Central memory CD4-positive, alpha-beta T cell (primary cell): ENCODE results near the gene ADIG.

Experiments used
- DNase-seq: peaks from one replicate; pipeline ENCODE4 v3.0.0; 2022
- total RNA-seq, 3 experiments: gene quantifications; one replicate each; lab custom pipeline; 2026; lab: John Stamatoyannopoulos, UW

Gene ADIG
- total RNA-seq = 0 reads per million in 3 experiments

DNA sequence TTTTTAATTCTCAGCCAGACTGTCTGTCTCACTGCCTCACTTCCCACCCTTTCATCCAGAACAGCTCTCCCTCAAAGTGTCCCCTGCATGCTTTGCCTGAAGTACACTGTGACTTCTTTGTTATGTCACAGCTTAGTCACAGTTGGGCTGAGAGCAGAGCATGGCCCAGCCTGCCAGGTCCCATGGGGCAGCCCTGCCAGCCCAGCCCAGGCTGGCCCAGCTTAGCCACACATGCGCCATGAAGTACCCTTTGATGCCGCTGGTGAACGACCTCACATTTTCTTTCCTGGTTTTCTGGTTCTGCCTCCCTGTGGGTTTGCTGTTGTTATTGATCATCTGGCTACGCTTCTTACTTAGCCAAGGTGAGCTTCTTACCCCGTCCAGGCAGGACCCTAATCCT is at the start of gene ADIG:
TSS of gene ADIG (plus strand) at position 185 of the 400 bp plus-strand sequence. CDS start at position 239, 54 bp downstream.
- no peak for DNase-seq

DNA sequence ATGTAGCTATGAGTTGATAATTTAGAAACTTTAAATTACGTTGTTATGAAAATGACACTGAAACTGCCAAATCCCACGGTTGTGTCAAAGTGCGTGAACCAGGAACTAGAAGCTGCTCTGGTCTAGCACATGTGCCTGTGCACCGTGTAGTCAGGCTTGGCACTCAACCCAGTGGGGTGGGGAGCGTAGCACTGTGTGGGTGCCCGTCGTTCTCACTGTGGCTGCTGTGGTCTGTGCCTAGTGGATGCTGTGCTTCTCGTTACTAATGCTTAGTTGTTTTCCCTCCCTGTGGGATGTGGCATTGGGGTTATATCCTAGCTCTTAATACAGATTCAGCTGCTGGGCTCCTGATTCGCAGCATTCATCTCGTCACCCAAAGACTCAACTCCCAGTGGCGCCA is 46.2 kb upstream of the ADIG start:
- DNase-seq = no peak

DNA sequence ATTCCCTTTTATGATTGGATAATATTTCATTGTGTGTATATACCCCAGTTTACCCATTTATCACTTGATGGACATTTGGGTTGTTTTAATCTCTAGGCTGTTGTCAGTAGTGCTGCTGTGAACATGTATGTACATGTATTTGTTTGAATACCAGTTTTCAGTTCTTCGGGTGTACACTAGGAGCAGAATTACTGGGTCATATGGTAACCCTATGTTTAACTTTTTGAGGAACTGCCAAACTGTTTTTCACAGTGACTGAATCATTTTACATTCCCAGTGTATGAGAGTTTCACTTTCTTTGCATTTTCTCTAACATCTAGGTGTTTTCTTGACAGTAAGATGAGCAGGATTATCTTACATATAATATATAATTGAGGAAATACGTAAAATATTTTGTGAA is 44.7 kb upstream of the ADIG start:
- DNase-seq = no peak

DNA sequence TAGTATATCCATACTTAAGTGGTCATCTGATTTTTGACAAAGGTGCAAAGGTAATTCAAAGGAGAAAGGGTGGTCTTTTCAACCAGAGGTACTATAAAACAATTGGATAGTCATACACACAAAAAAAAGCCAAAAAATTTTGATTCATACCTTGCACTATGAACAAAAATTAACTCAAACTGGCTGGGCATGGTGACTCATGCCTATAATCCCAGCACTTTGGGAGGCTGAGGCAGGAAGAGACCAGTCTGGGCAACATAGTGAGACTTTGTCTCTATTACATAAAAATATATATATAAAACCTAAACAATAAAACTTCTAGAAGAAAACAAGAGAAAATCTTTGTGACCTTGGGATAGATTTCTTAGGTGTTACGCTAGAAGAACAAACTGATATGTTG is 43.8 kb upstream of the ADIG start:
- DNase-seq = no peak

DNA sequence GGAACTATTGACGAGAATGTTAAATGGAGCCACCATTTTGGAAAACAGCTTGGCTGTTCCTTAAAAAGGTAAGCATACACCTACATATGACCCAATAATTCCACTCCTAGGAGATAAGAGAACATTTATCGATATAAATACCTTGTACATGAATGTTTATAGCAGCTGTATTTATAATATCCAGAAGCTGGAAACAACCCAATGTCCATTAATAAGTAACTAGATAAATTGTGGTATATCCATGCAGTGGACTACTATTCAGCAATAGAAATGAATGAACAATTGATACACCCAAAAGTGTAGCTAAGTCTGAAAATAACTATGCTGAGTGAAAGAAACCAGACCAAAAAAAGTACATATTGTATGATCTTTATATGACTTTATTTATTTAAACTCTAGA is 42.2 kb upstream of the ADIG start:
- DNase-seq = no peak

DNA sequence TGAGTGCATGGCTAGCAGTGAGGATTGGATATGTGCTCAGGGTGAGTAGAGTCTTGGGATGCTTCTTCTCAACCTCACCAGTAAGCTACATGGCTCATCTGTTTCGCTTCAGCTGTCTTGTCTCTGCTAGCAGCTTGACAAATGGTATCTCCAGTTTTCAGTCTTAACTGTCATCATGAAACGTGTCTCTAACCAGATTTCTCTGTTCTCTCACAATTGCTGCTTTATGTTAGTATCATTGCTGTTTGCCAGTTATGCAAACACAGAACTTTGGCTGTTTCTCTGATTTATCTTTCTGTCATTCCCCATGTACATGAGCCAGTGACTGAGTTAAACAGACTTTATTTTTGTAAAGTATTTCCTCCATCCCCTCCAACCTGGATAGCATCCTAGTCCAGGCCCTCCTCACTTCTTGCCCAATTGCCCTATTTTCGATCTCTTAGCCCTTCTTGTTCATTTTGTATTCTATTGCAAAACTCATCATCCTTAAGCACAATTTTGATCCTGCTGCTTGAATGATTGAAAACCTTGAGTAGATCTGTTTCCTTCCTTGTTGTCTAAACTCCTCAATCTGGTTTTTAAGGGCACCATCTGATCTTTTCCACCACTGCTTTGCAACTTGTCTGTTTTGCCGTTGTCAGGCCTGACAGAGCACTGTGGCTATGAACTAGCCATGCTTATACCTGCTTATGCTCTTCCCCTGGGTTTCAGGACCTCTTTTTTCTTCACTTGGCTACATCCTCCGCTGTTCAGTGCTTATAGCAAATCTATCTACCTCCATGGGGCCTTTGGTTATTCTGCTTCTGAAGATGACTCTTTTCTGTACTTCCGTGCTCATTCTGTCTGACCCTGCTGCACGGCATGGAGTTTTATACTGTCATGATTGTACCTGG is 37.7 kb upstream of the ADIG start:
- DNase-seq = no peak

DNA sequence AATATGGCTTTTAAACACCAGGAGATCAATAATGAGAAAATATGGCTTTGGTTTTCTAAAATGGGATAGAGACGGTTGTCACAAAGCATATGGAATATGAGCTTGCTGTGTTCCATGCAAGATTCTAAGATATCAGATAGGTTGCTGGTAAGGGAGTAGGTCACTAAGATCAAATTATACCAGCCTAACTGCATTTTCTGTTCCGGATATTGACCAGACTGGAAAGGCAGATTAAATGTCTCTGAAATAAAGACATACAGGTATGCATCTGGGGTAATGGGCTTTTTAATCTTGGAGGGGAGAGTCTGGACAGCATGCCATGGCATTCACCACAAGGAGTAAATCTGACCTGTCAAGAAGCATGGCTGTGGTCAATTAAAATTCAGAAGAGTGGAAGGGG is 35.2 kb upstream of the ADIG start:
- DNase-seq = no peak

DNA sequence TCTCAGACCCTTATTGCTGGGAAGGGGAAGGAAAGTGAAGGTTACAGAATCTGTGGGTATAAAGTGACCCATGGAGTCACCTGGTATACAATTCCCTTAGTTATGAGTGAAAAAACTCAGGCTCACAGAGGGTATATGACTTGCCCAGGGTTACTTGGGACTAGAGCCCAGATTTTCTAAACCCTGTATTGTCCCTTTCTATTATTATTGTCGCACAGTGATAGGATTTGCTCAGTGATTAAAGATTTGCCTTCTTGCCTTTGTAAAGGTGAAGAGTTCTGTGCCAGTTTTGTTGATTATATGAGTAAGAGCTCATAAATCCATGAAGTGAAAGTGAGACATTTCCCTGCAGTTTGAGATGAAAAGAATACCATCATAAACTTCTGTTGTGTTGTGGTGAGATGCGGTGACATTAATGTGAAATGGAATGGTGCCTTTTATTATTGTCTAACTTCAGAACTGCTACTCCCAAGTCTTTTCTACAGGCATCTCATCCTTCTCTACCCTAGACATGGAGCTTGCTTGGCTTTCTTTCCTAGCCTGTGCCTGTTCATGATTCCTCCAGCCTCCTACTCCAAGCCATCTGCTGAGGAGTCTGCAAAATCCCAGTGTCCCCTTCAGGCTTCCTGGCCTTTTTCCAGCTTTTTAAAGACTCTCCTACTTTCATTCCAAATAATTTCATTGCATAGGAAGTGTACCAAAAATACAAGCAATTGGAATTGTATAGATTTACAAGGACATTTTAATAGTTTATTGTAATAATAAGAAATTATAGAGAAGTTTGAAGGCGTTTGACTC is 33.5 kb upstream of the ADIG start:
- no peak for DNase-seq

DNA sequence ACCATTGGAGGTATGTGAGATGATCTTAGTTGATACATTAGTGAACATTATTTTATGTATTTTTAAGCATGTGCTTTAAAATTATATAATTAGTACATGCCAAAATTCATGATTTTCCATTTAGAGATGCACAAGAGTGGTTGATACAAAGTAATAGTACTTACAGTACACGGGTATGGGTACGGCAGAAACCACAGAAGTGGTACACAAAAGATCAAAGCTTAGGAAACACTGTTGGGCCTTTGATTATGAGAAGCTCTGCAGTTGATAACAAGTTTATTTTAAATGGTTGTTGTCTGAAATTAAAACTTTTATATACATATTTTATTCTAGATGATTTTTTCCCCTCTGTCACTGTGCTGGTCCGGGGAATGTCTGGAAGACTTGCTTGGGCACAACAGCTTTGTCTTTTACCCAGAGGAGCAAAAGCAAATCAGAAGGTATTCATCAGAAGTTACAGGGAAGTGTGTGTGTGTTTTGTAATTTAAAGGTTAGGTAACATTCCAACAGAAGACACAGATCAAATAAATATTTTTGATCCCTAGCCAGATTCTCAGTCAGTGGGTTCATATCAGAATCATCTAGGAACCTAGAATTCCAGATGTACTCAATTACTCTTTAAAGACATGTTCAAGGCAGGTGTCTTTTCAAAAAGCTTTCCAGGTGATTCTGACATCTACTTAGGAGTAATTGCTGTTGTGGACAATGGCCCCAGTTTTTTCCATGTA is 32.5 kb upstream of the ADIG start:
- DNase-seq = no peak

DNA sequence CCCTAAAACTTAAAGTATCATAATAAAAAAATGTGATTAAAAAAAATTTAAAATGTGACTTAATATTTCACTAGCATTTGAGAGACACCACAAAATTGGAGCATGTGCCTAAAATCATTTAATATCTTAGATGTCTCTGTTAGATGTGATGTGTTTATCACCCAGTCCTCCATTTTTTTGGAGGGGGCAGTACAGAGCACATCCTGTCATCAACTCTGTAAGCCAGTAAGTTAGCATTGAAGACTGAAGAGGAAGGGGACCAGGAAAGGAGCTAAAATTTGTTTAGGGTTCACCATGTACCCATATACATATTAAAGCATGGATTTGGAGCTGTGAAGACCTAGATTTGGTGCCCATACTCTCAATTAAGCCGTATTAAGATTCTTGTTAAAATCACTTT is 30.7 kb upstream of the ADIG start:
- DNase-seq = no peak

DNA sequence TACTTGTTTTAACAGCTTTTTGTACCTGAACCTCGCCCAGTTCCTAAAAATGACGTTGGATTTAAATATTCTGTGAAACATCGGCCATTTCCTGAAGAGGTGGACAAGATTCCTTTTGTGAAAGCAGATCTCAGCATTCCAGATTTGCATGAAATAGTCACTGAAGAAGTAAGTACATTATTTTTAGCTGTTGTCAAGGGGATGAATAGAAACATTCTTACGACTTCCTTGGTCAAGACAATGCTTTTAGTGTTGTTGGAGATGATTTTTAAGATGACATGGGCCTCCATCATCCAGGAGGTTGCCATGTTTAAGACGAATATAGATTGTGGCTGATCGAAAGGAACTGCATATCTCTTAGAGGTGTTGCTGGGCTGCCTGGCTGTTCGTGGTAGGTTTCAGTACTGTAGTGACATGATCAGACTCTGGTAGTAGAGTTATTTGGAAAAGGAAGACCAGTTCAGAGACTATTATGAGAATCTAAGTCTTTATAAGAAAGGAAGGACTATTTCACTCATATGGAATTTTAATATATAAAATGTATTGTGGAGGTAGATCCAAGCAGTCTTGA is 29.9 kb upstream of the ADIG start:
- no peak for DNase-seq

DNA sequence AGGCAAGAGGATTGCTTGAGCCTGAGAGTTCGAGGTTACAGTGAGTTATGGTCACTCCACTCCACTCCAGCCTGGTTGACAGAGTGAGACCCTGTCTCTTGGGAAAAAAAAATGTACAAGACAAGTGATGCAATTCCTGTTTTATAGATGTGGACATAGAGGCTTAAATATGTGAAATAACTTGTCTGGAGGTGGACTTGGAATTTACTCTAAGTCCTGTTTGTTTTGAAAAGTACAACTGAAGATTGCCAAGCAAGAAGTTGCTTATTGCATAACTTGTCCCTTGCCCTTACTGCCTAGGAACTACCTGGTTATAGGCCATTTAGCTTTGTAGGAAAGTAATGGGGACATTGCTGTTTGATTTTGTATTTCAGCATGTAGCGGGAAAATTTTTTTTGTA is 26.0 kb upstream of the ADIG start:
- DNase-seq = no peak

DNA sequence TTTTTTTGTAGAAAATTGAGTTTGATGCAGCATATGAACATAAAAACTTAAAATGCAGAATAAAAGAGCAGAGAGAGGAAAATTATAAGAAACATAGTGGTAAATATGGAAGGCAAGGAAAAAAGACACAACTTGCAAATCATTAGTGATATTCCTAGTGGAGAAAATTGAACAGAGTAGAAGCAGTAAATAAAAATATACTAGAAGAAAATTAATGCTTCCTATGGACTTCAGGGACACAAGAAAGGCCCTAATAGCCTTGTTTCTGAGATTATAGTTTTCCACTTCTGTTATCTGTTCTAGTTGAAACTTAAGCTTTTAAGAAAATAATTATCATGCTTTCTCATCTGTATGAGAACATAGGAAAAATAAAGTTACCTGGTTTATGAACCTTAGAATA is 25.6 kb upstream of the ADIG start:
- DNase-seq = no peak

DNA sequence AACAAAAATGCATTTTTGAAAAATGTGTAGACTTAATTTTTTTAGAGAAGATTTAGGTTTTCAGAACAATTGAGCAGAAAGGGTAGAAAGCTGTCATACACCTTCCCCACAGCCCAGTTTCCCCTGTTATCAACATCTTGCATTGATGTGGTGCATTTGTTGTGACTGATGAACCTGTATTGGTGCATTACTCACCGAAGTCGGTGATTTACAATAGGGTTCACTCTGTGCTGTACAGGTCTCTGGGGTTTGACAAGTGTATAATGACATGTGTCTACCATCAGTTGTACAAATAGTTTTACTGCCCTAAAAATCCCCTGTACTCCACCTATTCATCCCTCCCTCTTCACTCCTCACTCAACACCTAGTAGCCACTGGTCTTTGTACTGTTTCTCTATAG is 23.8 kb upstream of the ADIG start:
- no peak for DNase-seq

DNA sequence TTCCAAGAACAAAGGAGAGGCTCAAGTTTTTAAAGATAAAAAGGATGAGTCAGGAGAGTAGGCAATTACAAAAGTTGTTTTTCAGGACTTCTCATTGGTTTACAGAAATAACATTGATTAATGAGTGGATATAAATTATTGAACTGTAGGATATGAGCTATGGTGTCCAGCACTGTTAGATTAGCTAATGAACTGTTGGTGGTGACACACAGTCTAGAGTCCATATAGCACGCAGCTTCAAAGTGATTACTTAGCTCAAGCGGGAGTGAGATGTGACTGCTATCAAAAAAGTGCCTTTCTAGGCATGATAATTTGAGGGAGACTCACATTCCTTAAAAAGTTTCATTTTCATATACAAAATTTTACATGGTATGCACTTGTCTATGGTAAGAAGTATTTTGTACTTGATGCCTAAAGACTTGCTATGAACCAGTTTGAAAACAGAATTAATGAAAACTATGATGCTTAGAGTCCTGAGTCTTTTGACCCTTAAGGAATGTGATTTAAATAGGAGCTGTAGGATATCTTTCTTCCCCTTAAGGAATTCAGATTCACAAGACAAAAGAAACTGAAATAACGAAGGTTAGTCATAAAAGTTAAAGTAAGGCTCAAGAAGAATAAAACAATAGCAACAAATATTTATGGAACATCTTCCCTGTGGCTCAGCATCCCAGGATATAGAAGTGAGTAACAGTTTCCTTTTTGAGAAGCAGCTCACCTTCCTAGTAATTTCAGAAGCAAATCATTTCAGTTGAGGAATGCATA is 22.2 kb upstream of the ADIG start:
- no peak for DNase-seq

DNA sequence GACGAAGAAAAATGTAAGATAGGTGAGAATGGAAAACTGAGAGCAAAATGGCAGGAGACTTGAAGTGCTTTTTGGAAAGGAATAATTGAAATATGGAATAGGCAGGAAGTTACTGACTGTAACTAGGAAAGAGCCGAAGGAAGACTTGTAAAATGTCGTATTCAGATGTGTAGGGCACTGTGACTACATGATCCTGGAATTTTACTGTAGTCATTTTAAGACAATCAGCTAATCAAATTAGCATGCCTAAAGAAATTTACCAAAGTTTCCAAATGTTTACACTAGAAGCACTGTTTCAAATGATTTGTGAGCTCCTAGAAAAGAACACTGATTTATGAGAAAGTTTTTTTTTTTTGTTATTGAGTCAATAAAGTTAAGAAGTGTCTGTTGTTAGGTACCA is 21.2 kb upstream of the ADIG start:
- no peak for DNase-seq

DNA sequence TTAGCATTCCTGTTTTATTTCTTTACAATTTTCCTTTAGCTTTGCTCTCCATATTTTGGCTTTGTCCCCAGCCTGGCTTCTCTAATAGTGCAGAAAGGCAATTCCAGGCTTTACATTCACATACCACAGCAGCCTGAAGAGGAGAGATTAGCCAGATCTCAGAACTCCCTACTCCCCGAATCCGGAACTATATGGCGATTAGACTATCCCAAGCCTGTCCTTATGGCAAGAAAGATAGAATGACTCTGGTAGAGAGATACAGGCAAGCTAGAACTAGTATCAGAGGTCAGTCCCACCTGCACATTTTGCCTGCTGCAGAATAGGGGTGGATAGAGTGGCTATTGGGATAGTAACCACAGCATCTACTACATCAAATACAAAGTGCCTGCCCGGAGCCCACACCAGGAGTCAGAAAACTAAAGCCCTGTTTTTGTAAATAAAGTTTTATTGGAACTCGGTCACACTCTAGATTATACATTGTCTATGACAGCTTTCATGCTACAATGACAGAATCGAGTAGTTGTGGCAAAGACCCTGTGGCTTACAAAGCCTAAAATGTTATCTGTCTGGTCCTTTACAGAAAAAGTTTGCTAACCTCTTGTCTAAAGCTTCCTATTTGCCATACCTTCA is 17.1 kb upstream of the ADIG start:
- no peak for DNase-seq

DNA sequence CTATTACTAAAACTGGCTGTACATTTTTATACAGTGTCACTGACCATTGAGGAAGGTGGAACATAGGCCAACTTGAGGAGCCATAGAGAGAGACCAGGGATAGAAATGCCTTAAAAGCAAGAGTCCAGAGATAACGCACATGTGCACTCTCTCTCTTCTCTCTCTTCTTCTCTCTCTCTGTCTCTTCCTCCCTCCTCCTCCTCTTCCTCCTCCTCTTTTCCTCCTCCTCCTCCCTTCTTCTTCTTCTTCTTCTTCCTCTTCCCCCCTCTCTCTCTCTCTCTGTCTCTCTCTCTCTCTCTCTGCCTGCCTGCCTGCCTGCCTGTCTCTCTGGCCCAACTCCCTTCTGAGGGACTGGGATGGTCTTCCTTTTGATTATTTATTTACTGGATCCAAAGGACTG is 16.3 kb upstream of the ADIG start:
- DNase-seq = no peak

DNA sequence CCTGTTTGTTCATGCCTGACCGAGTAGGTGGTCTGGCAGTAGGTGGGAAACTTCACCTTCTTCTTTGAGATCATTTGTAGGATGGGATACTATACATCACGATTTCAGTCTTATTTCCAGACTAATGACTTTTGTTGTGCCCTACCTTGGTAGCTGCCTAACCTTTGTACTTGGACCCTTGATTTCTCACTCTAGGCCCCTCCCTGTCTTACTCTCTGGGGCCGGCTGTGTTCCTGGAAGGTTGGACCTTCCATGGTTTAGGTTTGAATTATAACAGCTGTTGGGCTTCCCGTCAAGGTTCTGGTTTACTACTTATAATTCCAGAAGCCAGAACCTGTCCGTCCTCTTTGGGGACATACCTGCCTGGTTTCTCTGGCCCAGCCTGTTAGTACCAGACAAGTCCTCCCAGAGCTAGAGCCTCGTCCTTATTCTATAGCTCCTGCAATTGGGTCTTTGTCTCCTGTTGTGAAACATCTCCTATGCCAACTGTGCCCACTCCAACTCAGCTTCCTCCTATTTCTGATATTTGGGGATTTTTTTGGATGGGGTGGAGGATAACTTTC is 14.9 kb upstream of the ADIG start:
- DNase-seq = no peak

DNA sequence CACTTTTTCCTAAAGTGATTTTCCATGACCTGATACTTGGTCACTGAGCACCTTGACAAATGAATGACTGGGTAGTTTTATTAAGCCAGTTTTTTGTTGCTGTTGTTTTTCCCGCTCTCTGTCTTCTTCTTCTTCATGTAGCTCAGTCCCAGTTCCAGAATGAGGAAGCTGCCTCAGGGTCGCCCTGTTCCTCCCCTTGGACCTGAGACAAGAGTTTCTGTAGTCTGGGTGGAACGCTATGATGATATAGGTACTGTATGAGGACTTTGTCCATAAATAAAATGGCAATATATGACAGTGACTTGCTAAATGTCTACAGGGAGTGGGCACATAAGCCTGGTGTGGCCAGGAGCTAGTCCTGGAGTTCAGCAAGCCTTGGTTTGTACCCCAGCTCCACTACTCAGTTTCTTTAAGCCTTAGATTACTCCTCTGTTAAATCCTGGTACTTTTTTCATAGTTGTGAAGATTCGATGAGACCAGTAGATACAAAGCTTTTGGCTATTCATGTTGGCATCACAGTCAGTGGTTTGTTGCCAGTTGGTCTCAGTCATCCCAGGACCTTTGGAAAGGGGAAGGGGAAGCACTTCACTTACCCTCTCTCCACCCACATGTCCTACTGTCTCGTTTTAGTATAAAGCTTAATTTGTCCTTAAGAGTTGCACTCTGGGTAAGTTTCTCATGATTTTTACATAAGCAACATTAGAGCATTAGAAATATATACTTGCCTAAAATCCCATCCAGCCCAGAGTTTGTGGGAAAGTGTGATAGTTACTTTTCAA is 11.1 kb upstream of the ADIG start:
- DNase-seq = no peak

DNA sequence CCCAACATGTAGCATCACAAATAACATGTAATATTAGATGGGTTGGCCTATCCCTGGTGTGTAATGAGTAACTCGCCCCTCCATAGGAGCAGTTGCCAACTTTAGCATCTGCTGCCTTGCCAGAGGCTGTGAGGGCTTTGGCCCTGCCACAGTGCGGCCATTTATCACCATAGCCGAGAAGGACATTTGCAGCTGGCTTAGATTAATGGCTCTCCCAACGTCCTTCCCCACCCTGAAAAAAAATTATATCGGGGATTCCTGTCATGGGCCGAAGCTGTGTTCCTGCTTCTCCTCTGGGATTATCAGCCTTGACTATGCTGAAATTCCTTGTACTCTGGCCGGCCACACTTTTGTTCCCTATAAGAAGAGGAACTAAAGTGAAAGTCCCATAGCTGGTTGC is 7.6 kb upstream of the ADIG start:
- no peak for DNase-seq
